Osteocyte (in vitro differentiated cells): ENCODE measurements around the gene TSKS. TPM values are rescaled to one million over a fixed set of nuclear protein-coding genes. Genes with fewer than 3 reads are reported as not detected.

Experiments
- DNase-seq: peaks from one replicate; pipeline ENCODE4 v3.0.0; 2021; ENCODE audit warnings: mixed read lengths; ENCODE audit not compliant: unreplicated experiment; ENCODE audit errors: extremely low spot score
- H3K27ac Mint-ChIP-seq: one replicate; pipeline ENCODE4 v1.8.0; 2021; ENCODE audit warnings: mild to moderate bottlenecking, mixed read lengths; ENCODE audit not compliant: unreplicated experiment
- H3K27me3 Mint-ChIP-seq: one replicate; pipeline ENCODE4 v1.8.0; 2021; ENCODE audit warnings: mixed read lengths; ENCODE audit not compliant: unreplicated experiment
- H3K36me3 Mint-ChIP-seq: one replicate; pipeline ENCODE4 v1.8.0; 2021; ENCODE audit warnings: mixed read lengths; ENCODE audit not compliant: unreplicated experiment
- H3K4me1 Mint-ChIP-seq: one replicate; pipeline ENCODE4 v1.8.0; 2021; ENCODE audit warnings: mixed read lengths; ENCODE audit not compliant: unreplicated experiment
- H3K4me3 Mint-ChIP-seq: one replicate; pipeline ENCODE4 v1.8.0; 2021; ENCODE audit warnings: mild to moderate bottlenecking, moderate library complexity, mixed read lengths; ENCODE audit not compliant: unreplicated experiment
- H3K9me3 Mint-ChIP-seq: one replicate; pipeline ENCODE4 v1.8.0; 2021; ENCODE audit warnings: mixed read lengths; ENCODE audit not compliant: unreplicated experiment
- long read RNA-seq: library from polyadenylated mRNA; unstranded; transcript quantifications from one replicate; pipeline ENCODE4 v2.0.0, GENCODE V29; 2021
- total RNA-seq: library from RNA; stranded (reverse); gene quantifications from 2 replicates; pipeline ENCODE4 v1.2.1, GENCODE V29; 2021
- TF ChIP-seq, protein P1 (sequence below): fragments of 200-600 bp; sonication (generic); IDR thresholded peaks from 2 replicates; pipeline ENCODE4 v1.5.0; 2021; ENCODE audit warnings: antibody characterized with exemption, mild to moderate bottlenecking, moderate library complexity

TSKS gene, protein sequence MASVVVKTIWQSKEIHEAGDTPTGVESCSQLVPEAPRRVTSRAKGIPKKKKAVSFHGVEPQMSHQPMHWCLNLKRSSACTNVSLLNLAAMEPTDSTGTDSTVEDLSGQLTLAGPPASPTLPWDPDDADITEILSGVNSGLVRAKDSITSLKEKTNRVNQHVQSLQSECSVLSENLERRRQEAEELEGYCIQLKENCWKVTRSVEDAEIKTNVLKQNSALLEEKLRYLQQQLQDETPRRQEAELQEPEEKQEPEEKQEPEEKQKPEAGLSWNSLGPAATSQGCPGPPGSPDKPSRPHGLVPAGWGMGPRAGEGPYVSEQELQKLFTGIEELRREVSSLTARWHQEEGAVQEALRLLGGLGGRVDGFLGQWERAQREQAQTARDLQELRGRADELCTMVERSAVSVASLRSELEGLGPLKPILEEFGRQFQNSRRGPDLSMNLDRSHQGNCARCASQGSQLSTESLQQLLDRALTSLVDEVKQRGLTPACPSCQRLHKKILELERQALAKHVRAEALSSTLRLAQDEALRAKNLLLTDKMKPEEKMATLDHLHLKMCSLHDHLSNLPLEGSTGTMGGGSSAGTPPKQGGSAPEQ
- not detected in 2 replicates for total RNA-seq
- long read RNA-seq: 0 reads

DNA sequence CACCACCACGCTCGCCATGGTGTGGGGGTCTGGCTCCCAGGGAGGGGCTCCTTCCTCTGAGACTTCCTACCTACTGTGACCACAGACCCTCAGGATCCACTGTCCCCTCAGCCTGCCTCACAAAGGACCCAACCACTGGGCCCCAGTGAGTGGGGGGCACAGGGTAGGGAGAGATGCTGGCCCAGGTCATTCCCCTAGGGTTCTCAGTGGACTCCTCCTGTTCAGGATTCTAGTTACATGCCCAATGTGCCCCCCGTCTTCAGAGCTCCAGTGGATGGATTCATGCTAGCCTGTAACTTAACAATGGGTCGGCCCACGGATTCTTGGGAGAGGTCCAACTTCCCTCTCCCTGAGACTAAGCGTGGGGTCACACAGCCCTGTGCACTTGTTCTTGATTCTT lies at the start of gene TSKS:
Gene TSKS, minus strand, starts transcription at position 77 of the 400 bp plus-strand sequence. Its CDS starts 59 bp downstream, at position 18.
- Mint-ChIP-seq H3K27ac (peak within 1 kb of the TSS; percentile 56), H3K27me3 (no peaks in the 10 kb centered on the region), H3K4me3 (no peak within 1 kb of the TSS), H3K9me3 (no peaks in the 10 kb centered on the region), H3K36me3 (no peaks in the 10 kb centered on the region), H3K4me1 (peaks cover 39% of the 10 kb centered on the region)
- TF ChIP-seq, protein P1, sequence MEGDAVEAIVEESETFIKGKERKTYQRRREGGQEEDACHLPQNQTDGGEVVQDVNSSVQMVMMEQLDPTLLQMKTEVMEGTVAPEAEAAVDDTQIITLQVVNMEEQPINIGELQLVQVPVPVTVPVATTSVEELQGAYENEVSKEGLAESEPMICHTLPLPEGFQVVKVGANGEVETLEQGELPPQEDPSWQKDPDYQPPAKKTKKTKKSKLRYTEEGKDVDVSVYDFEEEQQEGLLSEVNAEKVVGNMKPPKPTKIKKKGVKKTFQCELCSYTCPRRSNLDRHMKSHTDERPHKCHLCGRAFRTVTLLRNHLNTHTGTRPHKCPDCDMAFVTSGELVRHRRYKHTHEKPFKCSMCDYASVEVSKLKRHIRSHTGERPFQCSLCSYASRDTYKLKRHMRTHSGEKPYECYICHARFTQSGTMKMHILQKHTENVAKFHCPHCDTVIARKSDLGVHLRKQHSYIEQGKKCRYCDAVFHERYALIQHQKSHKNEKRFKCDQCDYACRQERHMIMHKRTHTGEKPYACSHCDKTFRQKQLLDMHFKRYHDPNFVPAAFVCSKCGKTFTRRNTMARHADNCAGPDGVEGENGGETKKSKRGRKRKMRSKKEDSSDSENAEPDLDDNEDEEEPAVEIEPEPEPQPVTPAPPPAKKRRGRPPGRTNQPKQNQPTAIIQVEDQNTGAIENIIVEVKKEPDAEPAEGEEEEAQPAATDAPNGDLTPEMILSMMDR: no peak
- DNase-seq: no peak

DNA sequence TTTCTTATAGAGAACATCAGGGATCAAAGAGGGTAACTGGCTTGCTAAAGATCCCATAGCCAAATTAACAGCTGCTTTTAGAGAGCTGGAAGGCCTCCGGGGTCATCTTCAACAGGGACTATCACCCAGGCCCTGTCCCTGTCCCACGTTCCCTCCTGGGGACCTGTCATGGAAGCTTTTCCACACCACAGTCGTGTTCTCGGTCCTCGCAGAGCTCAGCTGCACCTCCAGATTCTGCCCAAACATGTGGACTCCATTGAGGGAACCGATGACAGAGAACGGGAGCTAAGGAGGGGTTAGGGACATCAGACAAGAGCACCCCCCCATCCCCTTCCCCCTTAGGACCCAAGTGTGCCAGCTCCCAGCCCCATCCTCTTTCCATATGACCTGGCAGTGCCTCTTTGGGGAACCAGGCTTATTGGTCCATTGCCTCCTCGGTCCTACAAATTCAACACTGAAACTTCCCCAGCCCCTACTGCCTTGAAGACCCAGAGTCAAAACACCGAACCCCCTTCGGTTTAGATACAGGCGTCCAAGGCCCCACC lies 49.4 kb upstream of the TSKS start:
- DNase-seq: no peak
- H3K4me1 Mint-ChIP-seq: peaks cover 24% of the 10 kb centered on the region
- H3K36me3 Mint-ChIP-seq: no peaks in the 10 kb centered on the region
- H3K9me3 Mint-ChIP-seq: no peaks in the 10 kb centered on the region
- H3K4me3 Mint-ChIP-seq: peak overlapping the region; percentile 84
- TF ChIP-seq, protein P1: no peak
- H3K27ac Mint-ChIP-seq: peak overlapping the region; percentile 99
- no peaks in the 10 kb centered on the region for H3K27me3 Mint-ChIP-seq

DNA sequence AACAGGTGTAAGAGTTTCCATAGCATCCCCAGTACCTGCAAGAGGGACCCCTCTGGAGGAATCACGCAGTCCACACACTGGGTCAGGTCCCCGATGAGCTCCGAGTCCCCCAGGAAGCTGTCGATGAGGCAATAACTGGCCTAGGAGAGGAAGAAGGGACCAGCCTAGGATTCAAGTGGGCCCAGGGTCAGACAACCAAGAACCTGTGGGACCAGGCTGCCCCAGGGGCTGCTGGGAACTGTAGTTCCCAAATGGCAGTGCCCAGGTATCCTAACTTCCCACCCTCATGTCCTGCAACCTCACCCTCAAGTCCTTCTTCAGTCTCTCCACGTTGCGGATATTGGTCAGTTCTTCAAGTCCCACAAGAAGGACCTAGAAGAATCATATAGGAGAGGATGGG lies 48.2 kb upstream of the TSKS start:
- Mint-ChIP-seq H3K27me3 (no peaks in the 10 kb centered on the region), H3K36me3 (peaks cover 6% of the 10 kb centered on the region), H3K9me3 (no peaks in the 10 kb centered on the region), H3K4me3 (peak overlapping the region; percentile 26), H3K27ac (no peak overlapping the region), H3K4me1 (peaks cover 21% of the 10 kb centered on the region)
- TF ChIP-seq, protein P1: no peak
- no peak for DNase-seq

DNA sequence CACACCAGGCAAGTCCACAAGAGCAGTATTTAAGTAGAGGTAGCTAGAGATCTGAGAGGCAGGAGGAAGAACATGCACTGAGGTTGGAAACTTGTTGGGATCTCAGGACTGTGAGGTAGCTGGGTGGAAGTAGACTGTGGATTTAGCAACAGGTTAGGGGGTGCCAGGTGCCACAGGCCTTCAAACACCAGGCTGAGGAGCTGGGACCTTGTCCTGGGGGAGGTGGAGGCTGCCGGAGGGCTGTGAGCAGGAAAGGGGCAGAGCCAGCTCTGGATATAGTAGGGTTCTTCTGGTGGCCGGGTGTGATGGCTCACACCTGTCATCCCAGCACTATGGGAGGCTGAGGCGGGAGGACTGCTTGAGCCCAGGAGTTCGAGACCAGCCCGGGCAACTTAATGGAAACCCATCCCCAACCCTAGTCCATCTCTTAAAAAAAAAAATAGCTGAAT lies 46.9 kb upstream of the TSKS start:
- peak overlapping the region; percentile 82 for H3K4me3 Mint-ChIP-seq
- H3K27ac Mint-ChIP-seq: peak overlapping the region; percentile 70
- TF ChIP-seq, protein P1: no peak
- no peaks in the 10 kb centered on the region for H3K9me3 Mint-ChIP-seq
- DNase-seq: no peak
- no peaks in the 10 kb centered on the region for H3K27me3 Mint-ChIP-seq
- peaks cover 9% of the 10 kb centered on the region for H3K36me3 Mint-ChIP-seq
- peaks cover 21% of the 10 kb centered on the region for H3K4me1 Mint-ChIP-seq
